T-cell (primary cell): Measurements from ENCODE around the gene NDUFS2. TPM values are rescaled to one million over a fixed set of nuclear protein-coding genes. Genes with fewer than 3 reads are reported as not detected.
"Not testable (repeated sequence)": the region's sequence is repeated elsewhere in the genome, so short reads cannot be mapped to it uniquely, and the experiment has no call there.

Experiments
- ATAC-seq, 4 experiments: fragments of 200-7000 bp in 3 of 4; fragments of 150-1000 bp in 1 of 4; cut with Tn5 transposase; replicated peaks in 1 of 4; 1 replicate in 3 of 4; 2 replicates in 1 of 4; pipeline ENCODE4 v1.10.0; 2021; ENCODE audit warnings: moderate library complexity in 3 of 4, mild to moderate bottlenecking in 2 of 4, moderate number of reproducible peaks in 1 of 4
- CTCF ChIA-PET, 2 donors: fragments of 300-600 bp; sonication (Branson Sonifier 250); formaldehyde crosslinking; loops; one replicate each; lab custom pipeline; 2022; ENCODE audit warnings: antibody characterized with exemption in 2 of 2; lab: Charles Lee
- POLR2A ChIA-PET, 2 donors: fragments of 300-600 bp; sonication (Branson Sonifier 250); formaldehyde crosslinking; loops; one replicate each; lab custom pipeline; 2022; ENCODE audit warnings: antibody characterized with exemption in 2 of 2; lab: Charles Lee
- DNase-seq, 35 experiments: peaks; one replicate each; pipeline versions ENCODE4 v3.0.0 to v3.0.0-alpha.2; 2013 to 2023
- H3K27ac ChIP-seq: one replicate; pipeline ENCODE4 v1.5.1; 2013; ENCODE audit warnings: low read length
- H3K27me3 ChIP-seq, 2 experiments: replicated peaks in 1 of 2; 1 replicate in 1 of 2; 2 replicates in 1 of 2; pipeline versions ENCODE4 v1.6.1 to v1.7.0; 2013; ENCODE audit warnings: low read length in 1 of 2, mixed read lengths in 1 of 2; ENCODE audit not compliant: control insufficient read depth in 2 of 2, insufficient read depth in 2 of 2; ENCODE audit errors: extremely low read depth in 1 of 2
- H3K36me3 ChIP-seq, 2 donors: 1 replicate in 1 of 2; 2 replicates in 1 of 2; pipeline versions ENCODE4 v1.6.1 to v1.7.0; 2013; ENCODE audit warnings: low read length in 1 of 2; ENCODE audit not compliant: control insufficient read depth in 2 of 2, insufficient read depth in 1 of 2; ENCODE audit errors: extremely low read depth in 1 of 2
- H3K4me1 ChIP-seq, 2 experiments: 1 replicate in 1 of 2; 2 replicates in 1 of 2; pipeline versions ENCODE4 v1.6.1 to v1.7.0; 2013; ENCODE audit warnings: low read length in 2 of 2, mixed read lengths in 1 of 2; ENCODE audit not compliant: insufficient read depth in 2 of 2, control insufficient read depth in 1 of 2; ENCODE audit errors: extremely low read depth in 1 of 2
- H3K4me3 ChIP-seq, 2 donors: 1 replicate in 1 of 2; 2 replicates in 1 of 2; pipeline versions ENCODE4 v1.5.1 to v1.7.0; 2013; ENCODE audit warnings: mild to moderate bottlenecking in 2 of 2, low read length in 1 of 2, moderate library complexity in 1 of 2; ENCODE audit not compliant: control insufficient read depth in 1 of 2; ENCODE audit errors: extremely low read depth in 1 of 2
- H3K9me3 ChIP-seq: 2 replicates; pipeline ENCODE4 v1.7.0; 2013
- H3K27ac Mint-ChIP-seq, 2 donors: one replicate each; pipeline ENCODE4 v1.8.0; 2020 to 2021; ENCODE audit warnings: mild to moderate bottlenecking in 2 of 2, mixed read lengths in 2 of 2
- H3K27me3 Mint-ChIP-seq, 2 donors: one replicate each; pipeline ENCODE4 v1.8.0; 2021 to 2022; ENCODE audit warnings: mixed read lengths in 2 of 2
- H3K36me3 Mint-ChIP-seq: one replicate; pipeline ENCODE4 v1.8.0; 2021; ENCODE audit warnings: mixed read lengths
- H3K4me1 Mint-ChIP-seq, 3 donors: one replicate each; pipeline ENCODE4 v1.8.0; 2020 to 2022; ENCODE audit warnings: mixed read lengths in 3 of 3, mild to moderate bottlenecking in 1 of 3
- H3K4me3 Mint-ChIP-seq, 3 donors: one replicate each; pipeline ENCODE4 v1.8.0; 2020 to 2022; ENCODE audit warnings: mild to moderate bottlenecking in 3 of 3, mixed read lengths in 3 of 3, moderate library complexity in 3 of 3
- H3K9me3 Mint-ChIP-seq, 3 donors: one replicate each; pipeline ENCODE4 v1.8.0; 2020 to 2022; ENCODE audit warnings: mixed read lengths in 3 of 3
- WGBS: methylation state at CpG from one replicate; pipeline ENCODE4 v1.1.5; 2013; ENCODE audit warnings: missing lambda C conversion rate; ENCODE audit not compliant: insufficient coverage; 5-methylcytosine and 5-hydroxymethylcytosine counted together
- total RNA-seq, 35 experiments: library from RNA in 6 of 35; stranded (reverse) in 6 of 35; fragments of 120-200 nt in 1 of 35; gene quantifications; one replicate each; pipeline versions ENCODE4 v1.2.1 to v1.2.4 and lab custom pipeline; 2013 to 2026

The NDUFS2 gene
- total RNA-seq, 5 donors from 2014 or later (not counting 1 experiment from before 2014, with no cell fraction given): 57.3 to 92.2 (median 88.2) TPM

- no peak overlapping the region for H3K27ac ChIP-seq
- WGBS: 92% methylated on average over 4 of the region's 7 CpGs
- DNase-seq: no peak
- no peaks in the 10 kb centered on the region for H3K4me1 ChIP-seq
- H3K27ac Mint-ChIP-seq: no peak overlapping the region
- H3K27me3 ChIP-seq: no peaks in the 10 kb centered on the region
- no peak for ATAC-seq
- H3K27me3 Mint-ChIP-seq: peaks cover 9 to 11% of the 10 kb centered on the region in 2 donors
- no peaks in the 10 kb centered on the region for H3K36me3 Mint-ChIP-seq
- ChIA-PET CTCF (interaction anchor here in 1 of 2 donors (0.6 kb wide), 1 partner anchor 11 kb away, joined by 3 read pairs; no protein-coding TSS in a partner anchor), POLR2A (no interaction called here)
- H3K9me3 Mint-ChIP-seq: peaks cover 0 to 4% (median 0%) of the 10 kb centered on the region in 3 donors
- no peaks in the 10 kb centered on the region for H3K36me3 ChIP-seq
- no peaks in the 10 kb centered on the region for H3K9me3 ChIP-seq
- H3K4me3 Mint-ChIP-seq: no peak overlapping the region
- no peaks in the 10 kb centered on the region for H3K4me1 Mint-ChIP-seq
- no peak overlapping the region for H3K4me3 ChIP-seq
Observed at GRCh38 chr1:161250829-161251228, 48.7 kb downstream of the NDUFS2 start.

DNA sequence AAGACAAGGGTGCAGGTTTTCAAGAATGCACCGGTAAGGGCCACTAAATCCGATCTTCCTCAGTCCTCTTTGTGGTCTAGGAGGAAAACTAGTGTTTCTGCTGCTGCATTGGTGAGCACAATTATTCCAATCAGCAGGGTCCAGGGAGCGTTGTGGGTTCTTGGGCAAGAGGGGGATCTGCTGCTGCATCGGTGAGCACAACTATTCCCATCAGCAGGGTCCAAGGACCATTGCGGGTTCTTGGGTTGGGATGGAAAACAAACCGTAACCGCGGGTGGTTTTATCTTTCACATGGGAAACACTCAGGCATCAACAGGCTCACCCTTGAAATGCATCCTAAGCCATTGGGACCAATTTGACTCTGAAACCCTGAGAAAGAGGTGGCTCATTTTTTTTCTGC, 49.4 kb downstream of the NDUFS2 start:
- 100% methylated on average over 1 of the region's 8 CpGs for WGBS
- H3K27me3 ChIP-seq: no peaks in the 10 kb centered on the region
- Mint-ChIP-seq H3K9me3 (peaks cover 0 to 10% (median under 1%) of the 10 kb centered on the region in 3 donors), H3K27ac (no peak overlapping the region), H3K36me3 (peaks cover 2% of the 10 kb centered on the region), H3K4me3 (no peak overlapping the region), H3K27me3 (peaks cover 9 to 13% of the 10 kb centered on the region in 2 donors), H3K4me1 (no peaks in the 10 kb centered on the region)
- no peak overlapping the region for H3K27ac ChIP-seq
- H3K36me3 ChIP-seq: no peaks in the 10 kb centered on the region
- ATAC-seq: no peak
- no peak overlapping the region for H3K4me3 ChIP-seq
- no peaks in the 10 kb centered on the region for H3K4me1 ChIP-seq
- no peak for DNase-seq
- no peaks in the 10 kb centered on the region for H3K9me3 ChIP-seq
- ChIA-PET CTCF (interaction anchor here in 1 of 2 donors (0.5 kb wide), 1 partner anchor 106 kb away, joined by 4 read pairs; no protein-coding TSS in a partner anchor), POLR2A (no interaction called here)

DNA sequence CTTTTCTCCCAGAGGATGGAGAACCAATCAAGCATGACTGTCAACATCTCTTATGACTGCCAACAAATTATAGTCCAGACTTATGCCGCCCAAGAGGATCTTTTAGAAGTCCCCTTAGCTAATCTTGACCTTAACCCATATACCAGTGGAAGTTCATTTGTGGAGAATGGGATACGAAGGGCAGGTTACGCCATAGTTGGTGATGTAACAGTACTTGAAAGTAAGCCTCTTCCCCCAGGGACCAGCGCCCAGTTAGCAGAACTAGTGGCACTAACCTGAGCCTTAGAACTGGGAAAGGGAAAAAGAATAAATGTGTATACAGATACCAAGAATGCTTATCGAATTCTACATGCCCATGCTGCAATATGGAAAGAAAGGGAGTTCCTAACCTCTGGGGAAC, 53.1 kb downstream of the NDUFS2 start:
- ATAC-seq, H3K36me3 ChIP-seq, H3K27ac ChIP-seq, DNase-seq, H3K9me3 ChIP-seq, CTCF ChIA-PET, POLR2A ChIA-PET, H3K4me3 ChIP-seq, H3K27ac Mint-ChIP-seq, H3K4me3 Mint-ChIP-seq: not testable (repeated sequence)
- peaks cover 15 to 19% (median 16%) of the 10 kb centered on the region in 3 donors for H3K4me1 Mint-ChIP-seq
- peaks cover 35 to 41% of the 10 kb centered on the region in 2 donors for H3K27me3 Mint-ChIP-seq
- peaks cover 8 to 31% of the 10 kb centered on the region in 2 experiments for H3K27me3 ChIP-seq
- peaks cover 0 to 25% (median 12%) of the 10 kb centered on the region in 3 donors for H3K9me3 Mint-ChIP-seq
- peaks cover 17% of the 10 kb centered on the region for H3K36me3 Mint-ChIP-seq
- peaks cover 3 to 14% of the 10 kb centered on the region in 2 experiments for H3K4me1 ChIP-seq
- no CpG with 5 or more reads among the region's 5 CpGs for WGBS

DNA sequence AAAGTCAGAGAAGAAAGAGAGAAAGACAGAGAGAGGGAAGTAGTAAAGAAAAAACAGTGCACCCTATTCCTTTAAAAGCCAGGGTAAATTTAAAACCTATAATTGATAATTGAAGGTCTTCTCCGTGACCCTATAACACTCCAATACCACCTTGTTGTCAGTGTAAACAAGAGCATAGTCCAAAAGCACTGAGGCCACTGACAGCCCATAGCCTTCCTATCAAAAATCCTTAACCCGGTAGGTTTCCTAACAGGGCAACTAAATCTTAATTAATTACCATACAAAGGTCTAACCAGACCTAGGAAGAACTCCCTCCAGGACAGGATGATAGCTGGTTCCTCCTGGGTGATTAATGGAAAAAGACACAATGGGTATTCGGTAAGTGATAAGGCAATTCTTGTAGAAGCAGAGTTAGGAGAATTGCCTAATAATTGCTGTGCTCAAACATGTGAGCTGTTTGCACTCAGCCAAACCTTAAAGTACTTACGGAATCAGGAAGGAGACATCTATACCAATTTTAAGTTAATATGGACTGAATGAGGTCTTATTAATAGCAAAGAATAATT, 53.9 kb downstream of the NDUFS2 start:
- H3K27me3 ChIP-seq: peaks cover 12 to 34% of the 10 kb centered on the region in 2 experiments
- ATAC-seq, DNase-seq, POLR2A ChIA-PET, H3K4me3 ChIP-seq, H3K9me3 ChIP-seq, H3K4me3 Mint-ChIP-seq, H3K27ac Mint-ChIP-seq, H3K36me3 ChIP-seq, H3K27ac ChIP-seq, CTCF ChIA-PET: not testable (repeated sequence)
- peaks cover 39 to 48% of the 10 kb centered on the region in 2 donors for H3K27me3 Mint-ChIP-seq
- peaks cover 17% of the 10 kb centered on the region for H3K36me3 Mint-ChIP-seq
- H3K4me1 ChIP-seq: peaks cover 3 to 14% of the 10 kb centered on the region in 2 experiments
- WGBS: no CpG with 5 or more reads among the region's 4 CpGs
- H3K4me1 Mint-ChIP-seq: peaks cover 18 to 25% (median 19%) of the 10 kb centered on the region in 3 donors
- H3K9me3 Mint-ChIP-seq: peaks cover 0 to 25% (median 12%) of the 10 kb centered on the region in 3 donors

DNA sequence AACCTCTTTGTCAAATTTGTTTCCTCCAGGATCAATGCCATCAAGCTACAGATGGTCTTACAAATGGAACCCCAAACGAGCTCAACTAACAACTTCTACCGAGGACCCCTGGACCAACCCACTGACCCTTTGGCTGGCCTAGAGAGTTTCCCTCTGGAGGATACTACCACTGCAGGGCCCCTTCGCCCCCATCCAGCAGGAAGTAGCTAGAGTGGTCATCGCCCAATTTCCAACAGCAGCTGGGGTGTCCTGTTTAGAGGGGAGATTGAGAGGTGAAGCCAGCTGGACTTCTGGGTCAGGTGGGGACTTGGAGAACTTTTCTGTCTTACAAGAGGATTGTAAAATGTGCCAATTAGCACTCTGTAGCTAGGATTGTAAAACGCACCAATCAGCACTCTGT, 54.9 kb downstream of the NDUFS2 start:
- H3K4me3 Mint-ChIP-seq, H3K9me3 ChIP-seq, H3K4me3 ChIP-seq, H3K27ac Mint-ChIP-seq, POLR2A ChIA-PET, H3K27ac ChIP-seq, ATAC-seq, H3K36me3 ChIP-seq, CTCF ChIA-PET: not testable (repeated sequence)
- DNase-seq: peak in 7 of 35 experiments; percentile 5 to 23 (median 7)
- Mint-ChIP-seq H3K27me3 (peaks cover 50 to 55% of the 10 kb centered on the region in 2 donors), H3K9me3 (peaks cover 0 to 25% (median 12%) of the 10 kb centered on the region in 3 donors), H3K36me3 (peaks cover 17% of the 10 kb centered on the region), H3K4me1 (peaks cover 19 to 25% (median 21%) of the 10 kb centered on the region in 3 donors)
- Histone ChIP-seq H3K27me3 (peaks cover 12 to 44% of the 10 kb centered on the region in 2 experiments), H3K4me1 (peaks cover 3 to 14% of the 10 kb centered on the region in 2 experiments)
- WGBS: 90% methylated on average over 4 of the region's 5 CpGs

DNA sequence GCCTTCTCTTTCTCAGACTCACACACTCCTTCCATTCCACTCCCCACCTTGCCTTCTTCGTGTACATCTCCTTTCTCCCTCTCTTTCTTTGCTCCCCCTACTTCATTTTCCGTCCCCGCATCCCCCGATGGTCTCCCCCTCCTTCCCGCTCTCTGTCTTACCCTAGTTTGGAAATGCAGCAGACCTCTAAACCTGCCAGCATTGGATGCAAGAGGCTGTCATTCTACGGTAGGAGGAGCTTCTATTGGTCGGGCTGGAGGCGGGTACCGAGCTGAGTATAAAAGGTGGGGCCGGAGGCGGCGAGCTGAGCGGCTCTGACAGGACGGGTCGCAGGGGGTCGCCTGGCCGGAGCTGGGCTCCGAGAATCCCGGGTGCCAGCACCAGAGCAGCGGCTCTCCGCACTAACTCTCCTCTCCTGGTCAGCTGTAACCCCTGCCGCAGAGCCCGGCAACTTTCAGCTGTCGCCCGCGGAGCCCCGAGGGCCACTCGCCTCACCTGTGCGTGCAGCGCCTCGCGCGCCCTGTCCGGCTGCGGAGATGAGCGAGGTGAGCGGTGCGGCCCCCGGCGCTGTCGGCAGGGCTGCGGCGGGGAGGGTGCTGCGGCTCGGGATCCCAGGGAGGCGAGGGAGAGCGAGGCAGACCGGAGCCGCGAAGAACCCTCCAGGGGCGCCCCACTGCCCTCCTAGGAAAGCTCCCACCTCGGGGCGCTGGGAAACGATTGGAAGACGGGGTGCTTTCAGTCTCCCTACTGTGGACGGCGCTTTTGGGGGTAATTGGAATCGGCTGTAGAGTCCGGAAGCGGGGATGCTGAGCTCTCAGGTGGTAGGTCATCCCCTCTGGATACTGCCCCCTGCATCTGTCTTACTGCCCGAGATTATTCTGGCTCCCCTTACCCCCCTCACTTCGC, 56.5 kb downstream of the NDUFS2 start, which contains the start of gene PCP4L1:
TSS of gene PCP4L1 (plus strand) at position 307 of the 906 bp plus-strand sequence. CDS start at position 537, 230 bp downstream.
- peak within 1 kb of the TSS; percentile 39 for H3K27ac Mint-ChIP-seq
- H3K27ac ChIP-seq: no peak within 1 kb of the TSS
- peaks cover 19 to 25% (median 21%) of the 10 kb centered on the region in 3 donors for H3K4me1 Mint-ChIP-seq
- H3K4me3 ChIP-seq: peak within 1 kb of the TSS; percentile 30 to 65
- ATAC-seq: peak; percentile 76 to 96 (median 82)
- ChIA-PET POLR2A (interaction anchor here (0.7 to 1.0 kb wide), 5 partner anchors 9 to 237 kb away, joined by 6 to 11 read pairs (median 9); no protein-coding TSS in a partner anchor), CTCF (interaction anchor here in 1 of 2 donors (0.7 to 0.9 kb wide), 4 partner anchors 24 to 127 kb away, joined by 3 to 7 read pairs (median 4); no protein-coding TSS in a partner anchor)
- peaks cover 17% of the 10 kb centered on the region for H3K36me3 Mint-ChIP-seq
- peaks cover 0 to 25% (median 12%) of the 10 kb centered on the region in 3 donors for H3K9me3 Mint-ChIP-seq
- H3K27me3 ChIP-seq: peaks cover 14 to 48% of the 10 kb centered on the region in 2 experiments
- peak in 23 of 35 experiments; percentile 3 to 37 (median 11) for DNase-seq
- peaks cover 3 to 14% of the 10 kb centered on the region in 2 experiments for H3K4me1 ChIP-seq
- H3K27me3 Mint-ChIP-seq: peaks cover 54 to 57% of the 10 kb centered on the region in 2 donors
- 6% methylated on average over 51 of the region's 62 CpGs for whole genome bisulfite sequencing
- no peaks in the 10 kb centered on the region for H3K36me3 ChIP-seq
- H3K9me3 ChIP-seq: no peaks in the 10 kb centered on the region
- H3K4me3 Mint-ChIP-seq: peak within 1 kb of the TSS; percentile 57 to 80 (median 63)
